Chondrocyte (in vitro differentiated cells): ENCODE measurements around the gene HECW1. TPM values are rescaled to one million over a fixed set of nuclear protein-coding genes. Genes with fewer than 3 reads are reported as not detected.

Experiments used
- DNase-seq: peaks from one replicate; pipeline ENCODE4 v3.0.0; 2021; ENCODE audit warnings: mixed read lengths, low spot score
- H3K27ac Mint-ChIP-seq: one replicate; pipeline ENCODE4 v1.8.0; 2021; ENCODE audit warnings: mild to moderate bottlenecking, moderate library complexity, mixed read lengths; ENCODE audit not compliant: unreplicated experiment
- H3K27me3 Mint-ChIP-seq: 2 replicates; pipeline ENCODE4 v1.8.0; 2021; ENCODE audit warnings: low read depth, mixed read lengths
- H3K36me3 Mint-ChIP-seq: 2 replicates; pipeline ENCODE4 v1.8.0; 2021; ENCODE audit warnings: low read depth, mixed read lengths
- H3K4me1 Mint-ChIP-seq: 2 replicates; pipeline ENCODE4 v1.8.0; 2021; ENCODE audit warnings: low read depth, mild to moderate bottlenecking, mixed read lengths
- H3K4me3 Mint-ChIP-seq: one replicate; pipeline ENCODE4 v1.8.0; 2021; ENCODE audit warnings: mild to moderate bottlenecking, moderate library complexity, mixed read lengths; ENCODE audit not compliant: unreplicated experiment
- H3K9me3 Mint-ChIP-seq: 2 replicates; pipeline ENCODE4 v1.8.0; 2021; ENCODE audit warnings: low read depth, mixed read lengths
- CTCF ChIP-seq: fragments of 200-600 bp; sonication (generic); IDR thresholded peaks from 2 replicates; pipeline ENCODE4 v1.5.0; 2021; ENCODE audit warnings: antibody characterized with exemption, mild to moderate bottlenecking, moderate library complexity
- total RNA-seq: library from RNA; stranded (reverse); gene quantifications from 3 replicates; pipeline ENCODE4 v1.2.1, GENCODE V29; 2021

Gene HECW1
- total RNA-seq, 1 donor from 2014 or later, result 1.9 TPM

- TF ChIP-seq CTCF, result no peak
- Mint-ChIP-seq H3K27me3 (no peaks in the 10 kb centered on the region), H3K27ac (no peak overlapping the region), H3K9me3 (no peaks in the 10 kb centered on the region), H3K4me3 (no peak overlapping the region), H3K4me1 (peaks cover 54% of the 10 kb centered on the region), H3K36me3 (no peaks in the 10 kb centered on the region)
- no peak for DNase-seq
Measured at GRCh38 chr7:43538404-43538771, 425.9 kb downstream of the HECW1 start.

- Mint-ChIP-seq H3K27me3 (no peaks in the 10 kb centered on the region), H3K36me3 (no peaks in the 10 kb centered on the region), H3K4me1 (peaks cover 34% of the 10 kb centered on the region)
Measured at GRCh38 chr7:43540471-43540870, 428.0 kb downstream of the HECW1 start.

DNA sequence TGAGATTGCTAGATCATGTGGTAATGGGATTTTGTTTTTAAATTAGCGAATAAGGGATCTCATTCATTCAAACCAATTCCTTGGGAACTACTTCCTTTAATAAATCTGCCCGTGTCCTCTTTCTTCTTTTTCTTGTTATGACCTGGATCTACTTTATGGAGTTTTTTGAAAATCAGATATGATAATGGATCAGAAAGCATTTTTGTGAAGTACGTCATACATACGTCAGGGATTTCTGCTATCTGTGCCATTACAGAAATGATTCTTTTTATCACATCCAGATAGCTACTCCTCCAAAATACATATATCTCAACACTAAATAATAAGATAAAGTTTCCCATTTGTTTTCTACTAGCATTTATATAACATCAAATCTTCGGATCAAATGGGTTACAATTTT is 430.3 kb downstream of the HECW1 start:
- Mint-ChIP-seq H3K27ac (no peak overlapping the region), H3K36me3 (peaks cover 6% of the 10 kb centered on the region), H3K27me3 (no peaks in the 10 kb centered on the region), H3K4me1 (peaks cover 11% of the 10 kb centered on the region), H3K9me3 (peaks cover 12% of the 10 kb centered on the region), H3K4me3 (no peak overlapping the region)
- no peak for DNase-seq
- no peak for TF ChIP-seq CTCF

More at GRCh38 chr7:43540471-43540870, 428.0 kb downstream of the HECW1 start:
- H3K27ac Mint-ChIP-seq, result no peak overlapping the region
- H3K9me3 Mint-ChIP-seq, result no peaks in the 10 kb centered on the region
- no peak for TF ChIP-seq CTCF
- no peak overlapping the region for H3K4me3 Mint-ChIP-seq
- no peak for DNase-seq

- no peak overlapping the region for H3K4me3 Mint-ChIP-seq
- no peak overlapping the region for H3K27ac Mint-ChIP-seq
- no peak for TF ChIP-seq CTCF
- DNase-seq, result no peak
- no peaks in the 10 kb centered on the region for H3K4me1 Mint-ChIP-seq
- H3K9me3 Mint-ChIP-seq, result peaks cover 12% of the 10 kb centered on the region
- no peaks in the 10 kb centered on the region for H3K27me3 Mint-ChIP-seq
- peaks cover 8% of the 10 kb centered on the region for H3K36me3 Mint-ChIP-seq
Measured at GRCh38 chr7:43546231-43546630, 433.8 kb downstream of the HECW1 start.

- Mint-ChIP-seq H3K27me3 (no peaks in the 10 kb centered on the region), H3K27ac (no peak overlapping the region)
Measured at GRCh38 chr7:43550427-43550826, 438.0 kb downstream of the HECW1 start.

More at GRCh38 chr7:43550427-43550826, 438.0 kb downstream of the HECW1 start:
- no peak for TF ChIP-seq CTCF
- Mint-ChIP-seq H3K9me3 (peaks cover 12% of the 10 kb centered on the region), H3K4me1 (peaks cover 11% of the 10 kb centered on the region), H3K36me3 (peaks cover 8% of the 10 kb centered on the region), H3K4me3 (no peak overlapping the region)
- DNase-seq, result no peak
